GM13977 (cell line): Measurements from ENCODE around the gene CENPP.

ENCODE experiments used
- DNase-seq: peaks from one replicate; pipeline ENCODE4 v3.0.0; 2012; ENCODE audit warnings: low spot score
- in situ Hi-C: fragments of 300-500 bp; cut with MboI; formaldehyde crosslinking; loops from one replicate; pipeline ENCODE4 v1.12.0; 2022; ENCODE audit warnings: low sequenced_read_pairs, low pct_unique_long_range_greater_than_20kb, mixed read lengths, inconsistent platforms; ENCODE audit not compliant: unreplicated experiment
- TF ChIP-seq, protein P1 (sequence below): IDR thresholded peaks from 2 replicates; pipeline ENCODE4 v1.5.1; 2012; ENCODE audit warnings: mild to moderate bottlenecking, control low read depth; ENCODE audit not compliant: insufficient read depth; ENCODE audit errors: extremely low read depth, missing control alignments

The CENPP gene

DNA sequence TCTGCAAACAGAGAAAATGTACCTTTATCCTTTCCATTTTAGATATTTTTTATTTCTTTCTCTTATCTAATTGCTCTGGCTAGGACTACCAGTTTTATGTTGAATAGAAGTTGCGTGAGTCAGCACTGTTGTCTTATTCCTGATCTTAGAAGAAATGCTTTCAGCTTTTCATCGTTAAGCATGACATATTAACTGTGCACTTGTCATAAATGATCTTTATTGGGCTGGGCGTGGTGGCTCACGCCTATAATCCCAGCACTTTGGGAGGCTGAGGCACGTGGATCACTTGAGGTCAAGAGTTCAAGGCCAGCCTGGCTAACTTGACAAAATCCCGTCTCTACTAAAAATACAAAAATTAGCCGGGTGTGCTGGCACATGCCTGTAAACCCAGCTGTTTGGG lies 218.2 kb downstream of the CENPP start:
- DNase-seq, result no peak
- in situ Hi-C loops, result no loop called here
- TF ChIP-seq, protein P1, sequence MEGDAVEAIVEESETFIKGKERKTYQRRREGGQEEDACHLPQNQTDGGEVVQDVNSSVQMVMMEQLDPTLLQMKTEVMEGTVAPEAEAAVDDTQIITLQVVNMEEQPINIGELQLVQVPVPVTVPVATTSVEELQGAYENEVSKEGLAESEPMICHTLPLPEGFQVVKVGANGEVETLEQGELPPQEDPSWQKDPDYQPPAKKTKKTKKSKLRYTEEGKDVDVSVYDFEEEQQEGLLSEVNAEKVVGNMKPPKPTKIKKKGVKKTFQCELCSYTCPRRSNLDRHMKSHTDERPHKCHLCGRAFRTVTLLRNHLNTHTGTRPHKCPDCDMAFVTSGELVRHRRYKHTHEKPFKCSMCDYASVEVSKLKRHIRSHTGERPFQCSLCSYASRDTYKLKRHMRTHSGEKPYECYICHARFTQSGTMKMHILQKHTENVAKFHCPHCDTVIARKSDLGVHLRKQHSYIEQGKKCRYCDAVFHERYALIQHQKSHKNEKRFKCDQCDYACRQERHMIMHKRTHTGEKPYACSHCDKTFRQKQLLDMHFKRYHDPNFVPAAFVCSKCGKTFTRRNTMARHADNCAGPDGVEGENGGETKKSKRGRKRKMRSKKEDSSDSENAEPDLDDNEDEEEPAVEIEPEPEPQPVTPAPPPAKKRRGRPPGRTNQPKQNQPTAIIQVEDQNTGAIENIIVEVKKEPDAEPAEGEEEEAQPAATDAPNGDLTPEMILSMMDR, result no peak

DNA sequence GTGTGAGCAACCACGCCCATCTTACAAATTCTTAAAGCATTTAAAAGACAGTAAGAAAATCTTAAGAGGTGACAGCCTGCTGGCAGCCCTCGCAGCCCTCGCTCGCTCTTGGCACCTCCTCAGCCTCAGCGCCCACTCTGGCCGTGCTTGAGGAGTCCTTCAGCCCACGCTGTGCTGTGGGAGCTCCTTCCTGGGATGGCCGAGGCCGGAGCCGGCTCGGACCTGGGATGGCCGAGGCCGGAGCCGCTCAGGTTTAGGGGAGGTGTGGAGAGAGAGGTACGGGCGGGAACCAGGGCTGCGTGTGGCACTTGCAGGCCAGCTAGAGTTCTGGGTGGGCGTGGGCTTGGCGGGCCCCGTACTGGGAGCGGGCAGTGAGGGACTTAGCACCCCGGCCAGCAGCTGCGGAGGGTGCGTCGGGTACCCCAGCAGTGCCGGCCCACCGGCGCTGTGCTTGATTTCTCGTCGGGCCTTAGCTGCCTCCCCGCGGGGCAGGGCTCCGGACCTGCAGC lies 219.3 kb downstream of the CENPP start:
- no peak for DNase-seq
- in situ Hi-C loops, result no loop called here
- TF ChIP-seq, protein P1, result no peak

DNA sequence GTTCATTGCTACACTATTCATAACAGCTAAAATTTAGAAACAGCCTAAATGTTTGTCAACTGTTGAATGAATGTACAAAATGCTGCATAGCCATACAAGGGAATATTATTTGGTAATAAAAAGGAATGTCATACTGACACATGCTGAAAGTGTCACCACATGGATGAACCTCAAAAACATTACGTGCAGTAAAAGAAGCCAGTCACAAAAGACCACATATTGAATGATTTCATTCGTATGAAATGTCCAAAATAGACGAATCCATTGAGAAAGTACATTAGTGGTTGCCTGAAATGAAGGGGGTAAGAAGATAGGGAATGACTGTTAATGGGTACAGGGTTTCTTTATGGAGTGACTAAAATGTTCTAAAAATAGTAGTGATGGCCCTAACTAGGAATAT lies 221.6 kb downstream of the CENPP start:
- TF ChIP-seq, protein P1, result no peak
- no peak for DNase-seq
- in situ Hi-C loops, result no loop called here

DNA sequence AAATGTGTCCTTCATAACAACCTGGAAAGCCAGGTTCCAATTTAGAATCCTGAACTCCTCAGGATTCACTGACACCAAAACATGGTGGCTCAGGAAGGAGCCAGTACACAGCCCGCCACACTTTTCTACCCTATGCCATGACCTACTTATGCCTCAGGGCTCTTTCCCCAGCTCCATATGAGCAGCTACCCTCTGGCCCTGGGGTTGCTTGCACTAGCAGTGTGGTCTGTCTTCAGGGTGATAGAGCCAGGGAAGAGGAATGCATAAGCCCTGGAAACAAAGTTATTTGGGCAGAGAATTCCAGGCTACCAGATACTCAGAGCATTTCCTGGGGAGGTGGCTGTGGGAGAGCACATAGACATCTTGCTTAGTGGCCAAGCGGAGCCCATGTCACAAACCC lies 225.0 kb downstream of the CENPP start:
- TF ChIP-seq, protein P1, result no peak
- in situ Hi-C loops, result no loop called here
- DNase-seq, result no peak

DNA sequence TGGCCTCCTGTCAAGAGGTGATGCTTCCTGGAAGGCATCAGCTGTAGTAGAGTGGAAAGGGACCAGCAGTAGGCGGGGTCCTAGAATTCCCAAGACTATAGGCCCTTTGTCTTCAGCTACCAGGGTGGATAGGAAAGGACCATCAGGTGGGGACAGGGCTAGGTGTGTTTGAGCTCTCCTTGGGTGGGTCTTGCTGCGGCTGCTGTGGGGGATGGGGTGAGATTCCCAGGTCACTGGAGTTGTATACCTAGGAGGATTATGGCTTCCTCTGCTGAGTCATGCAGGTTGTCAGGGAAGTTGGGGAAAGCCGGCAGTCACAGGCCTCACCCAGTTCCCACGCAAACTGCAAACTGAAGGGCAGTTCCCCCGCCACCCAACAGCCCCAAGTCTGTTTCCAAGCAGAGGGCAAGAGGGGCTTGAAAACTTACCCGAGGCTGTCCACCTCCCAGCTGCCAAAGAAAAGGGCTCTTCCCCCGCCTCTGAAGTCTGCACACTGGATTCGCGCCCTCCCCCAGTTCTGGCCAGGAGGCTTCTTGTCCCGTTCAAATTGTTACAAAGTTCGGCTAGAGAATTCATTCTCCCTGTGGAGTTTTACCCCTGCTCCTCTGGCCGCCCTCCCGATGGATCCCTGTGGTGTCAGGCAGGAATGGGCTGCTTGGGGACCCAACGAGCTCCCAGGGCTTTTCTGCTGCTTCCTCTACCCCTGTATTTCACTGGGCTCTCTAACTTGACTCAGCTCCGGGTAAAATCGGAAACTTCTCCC lies 233.0 kb downstream of the CENPP start:
- DNase-seq, result no peak
- TF ChIP-seq, protein P1, result no peak
- in situ Hi-C loops, result no loop called here

DNA sequence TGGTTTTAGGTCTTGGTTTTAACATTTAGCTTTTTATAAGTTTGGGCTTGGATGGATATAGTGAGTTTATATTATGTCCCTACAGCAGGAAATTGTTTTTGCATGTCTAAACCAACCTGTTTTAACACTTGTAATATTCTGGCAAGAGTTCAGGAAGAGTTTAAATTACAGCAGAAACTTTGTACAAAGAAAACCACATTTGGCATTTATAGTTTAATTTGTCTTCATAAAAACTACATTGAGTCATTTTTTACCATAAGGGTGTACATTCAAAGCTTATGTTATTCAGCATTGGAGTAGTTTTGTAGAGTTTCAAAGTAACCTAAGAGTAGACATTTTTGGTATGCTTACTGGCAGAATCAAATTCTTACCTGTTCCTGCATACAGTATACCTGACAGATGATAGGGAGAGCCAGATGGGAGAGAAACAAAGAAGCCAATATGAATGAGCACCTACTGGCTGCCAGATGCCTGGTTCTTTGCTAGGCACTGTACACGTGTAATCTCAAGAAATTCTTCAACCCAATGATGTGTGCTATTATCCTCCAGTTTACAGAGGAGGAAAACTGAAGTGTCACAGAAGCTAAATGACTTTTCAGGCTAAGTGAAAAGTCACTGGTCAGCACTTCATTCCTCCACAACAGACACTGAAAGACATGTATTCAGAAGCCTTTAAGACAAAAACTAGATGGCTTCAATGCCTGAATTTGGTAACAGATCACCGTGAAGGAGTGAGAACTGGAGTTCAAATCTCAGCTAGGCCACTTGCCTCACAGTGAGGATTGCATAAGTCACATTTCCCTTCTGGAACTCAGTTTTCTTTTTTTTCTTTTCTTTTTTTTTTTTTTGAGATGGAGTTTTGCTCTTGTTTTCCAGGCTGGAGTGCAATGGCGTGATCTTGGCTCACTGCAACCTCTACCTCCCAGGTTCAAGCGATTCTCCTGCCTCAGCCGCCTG lies 235.9 kb downstream of the CENPP start:
- TF ChIP-seq, protein P1, result no peak
- no peak for DNase-seq

More for the DNA sequence above, 235.9 kb downstream of the CENPP start:
- in situ Hi-C loops, result no loop called here
